Right ventricle myocardium superior (tissue), 1 donor: Measurements from ENCODE around the gene RPRD2. TPM values are rescaled to one million over a fixed set of nuclear protein-coding genes. Genes with fewer than 3 reads are reported as not detected.
"Not testable (repeated sequence)": the region's sequence is repeated elsewhere in the genome, so short reads cannot be mapped to it uniquely, and the experiment has no call there.

ENCODE experiments used
- ATAC-seq: fragments of 200-7000 bp; cut with Tn5 transposase; one replicate; pipeline ENCODE4 v1.9.1; 2020; ENCODE audit warnings: mild to moderate bottlenecking; ENCODE audit not compliant: poor library complexity
- DNase-seq: peaks from one replicate; pipeline ENCODE4 v3.0.0-alpha.2; 2020
- intact Hi-C: fragments of 100-400 bp; cut with DNase I; formaldehyde crosslinking; loops from one replicate; pipeline ENCODE4 v1.11.2; 2022
- total RNA-seq: library from RNA; stranded (reverse); fragmentation: NEBNext Ultra II Directional; extraction: Animal tissue kit (Norgen Biotek cat#: 25700); gene quantifications from one replicate; pipeline ENCODE4 v1.2.1, GENCODE V29; 2021
- donor health status: DM: no; HTN: yes; CAD: no; lungs with severe emphysema.

Gene RPRD2
- total RNA-seq, 1 donor from 2014 or later = 20.8 TPM

DNA sequence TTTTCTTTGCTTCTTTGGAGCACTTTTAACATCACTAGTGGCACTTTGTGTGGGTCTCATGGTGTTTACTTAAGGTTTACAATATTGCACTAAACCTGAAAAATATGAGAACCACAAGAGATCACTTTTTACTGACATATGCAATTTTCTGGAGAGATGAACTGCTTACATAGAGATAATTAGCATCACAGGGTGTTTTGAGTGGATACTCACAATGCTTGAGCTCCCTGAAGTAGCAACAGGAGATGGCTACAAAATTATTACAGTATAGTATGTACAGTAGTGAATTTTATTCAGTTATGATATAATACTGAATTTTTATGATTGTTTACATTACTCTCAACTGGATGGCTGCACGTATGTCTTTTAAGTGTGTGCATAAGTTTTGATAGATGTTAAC, 22.6 kb downstream of the RPRD2 start:
- no peak for ATAC-seq
- intact Hi-C loops = no loop called here

DNA sequence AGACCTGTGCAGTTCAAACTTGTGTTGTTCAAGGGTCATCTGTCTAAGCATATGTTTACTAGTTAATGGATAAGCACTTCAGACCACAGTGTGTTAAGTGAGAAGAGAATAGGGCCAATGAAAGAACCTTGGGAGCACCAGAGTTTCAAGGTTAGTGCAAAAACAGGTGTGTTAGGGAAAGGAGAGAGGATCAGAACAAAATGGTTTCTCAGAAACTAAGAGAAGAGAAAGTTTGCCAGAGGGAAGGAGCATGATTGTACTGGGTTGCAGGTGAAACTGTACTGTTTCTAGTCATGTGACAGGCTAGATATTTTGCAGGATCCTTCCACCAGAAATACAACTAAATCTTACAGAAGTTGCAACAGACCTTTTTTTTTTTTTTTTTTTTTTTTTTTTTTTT, 23.3 kb downstream of the RPRD2 start:
- ATAC-seq = peak; percentile 7
- intact Hi-C loops = no loop called here
- DNase-seq = no peak

More for the DNA sequence above, 22.6 kb downstream of the RPRD2 start:
- no peak for DNase-seq

GRCh38 chr1:150388241-150388640, 24.3 kb downstream of the RPRD2 start:
- no peak for ATAC-seq
- intact Hi-C loops = no loop called here
- no peak for DNase-seq

DNA sequence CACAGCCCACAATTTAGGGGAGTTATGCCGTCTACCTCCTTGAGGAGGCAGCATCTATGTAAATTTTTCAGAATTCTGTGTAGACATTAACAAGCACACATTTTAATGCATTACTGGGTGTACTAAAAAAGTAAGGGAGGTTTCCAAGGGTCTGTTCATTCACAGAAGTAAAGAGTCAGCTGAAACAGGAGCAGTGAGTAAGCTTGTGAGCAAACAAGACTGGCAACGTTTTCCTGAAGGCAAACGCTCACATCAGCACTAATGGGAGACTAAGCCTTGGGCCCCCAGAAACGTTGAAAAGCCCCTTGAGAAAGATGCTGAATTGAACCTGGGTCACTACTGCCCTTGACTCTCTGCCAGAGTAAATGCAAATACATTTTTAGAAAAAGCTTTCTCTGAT, 25.7 kb downstream of the RPRD2 start:
- no peak for ATAC-seq

GRCh38 chr1:150392627-150393026, 28.7 kb downstream of the RPRD2 start:
- intact Hi-C loops = no loop called here
- no peak for ATAC-seq
- no peak for DNase-seq

More for the DNA sequence above, 25.7 kb downstream of the RPRD2 start:
- no peak for DNase-seq
- intact Hi-C loops = no loop called here

GRCh38 chr1:150395115-150395514, 31.2 kb downstream of the RPRD2 start:
- intact Hi-C loops, ATAC-seq, DNase-seq: not testable (repeated sequence)

- no peak for ATAC-seq
- intact Hi-C loops = no loop called here
- DNase-seq = no peak
Observed at GRCh38 chr1:150397392-150398032, 33.6 kb downstream of the RPRD2 start.

DNA sequence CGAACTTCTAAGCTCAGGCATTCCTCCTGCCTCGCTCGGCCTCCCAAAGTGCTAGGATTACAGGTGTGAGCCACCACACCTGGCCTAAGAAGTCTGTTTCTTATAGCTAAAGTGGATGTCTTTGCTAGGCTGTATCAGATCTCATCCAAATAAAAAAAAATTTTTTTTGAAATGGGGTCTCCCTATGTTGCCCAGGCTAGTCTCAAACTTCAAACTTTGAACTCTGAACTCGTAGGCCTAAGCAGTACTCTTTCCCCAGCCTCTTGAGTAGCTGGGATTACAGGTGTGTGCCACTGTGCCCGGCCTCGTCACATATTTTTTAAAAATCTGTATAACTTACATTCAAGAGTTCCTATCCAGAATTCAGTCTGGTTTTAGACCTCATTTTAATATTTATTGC, 40.5 kb downstream of the RPRD2 start:
- no peak for DNase-seq
- no peak for ATAC-seq
- intact Hi-C loops = no loop called here

DNA sequence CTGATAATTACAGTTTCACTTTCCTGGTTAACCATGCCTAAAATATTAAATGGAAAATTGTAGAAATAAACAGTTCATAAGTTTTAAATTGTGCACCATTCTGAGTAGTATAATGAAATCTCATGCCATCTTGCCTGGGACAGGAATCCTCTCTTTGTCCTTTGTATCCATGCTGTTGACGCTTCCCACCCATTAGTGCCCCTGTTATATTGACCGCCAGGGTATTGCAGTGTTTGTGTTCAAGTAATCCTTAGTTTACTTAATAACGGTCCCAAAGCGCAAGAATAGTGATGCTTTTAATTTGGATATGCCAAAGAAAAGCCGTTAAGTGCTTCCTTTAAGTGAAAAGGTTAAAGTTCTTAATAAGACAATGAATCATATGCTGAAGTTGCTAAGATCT, 41.7 kb downstream of the RPRD2 start:
- intact Hi-C loops = no loop called here
- ATAC-seq = no peak
- DNase-seq = no peak

DNA sequence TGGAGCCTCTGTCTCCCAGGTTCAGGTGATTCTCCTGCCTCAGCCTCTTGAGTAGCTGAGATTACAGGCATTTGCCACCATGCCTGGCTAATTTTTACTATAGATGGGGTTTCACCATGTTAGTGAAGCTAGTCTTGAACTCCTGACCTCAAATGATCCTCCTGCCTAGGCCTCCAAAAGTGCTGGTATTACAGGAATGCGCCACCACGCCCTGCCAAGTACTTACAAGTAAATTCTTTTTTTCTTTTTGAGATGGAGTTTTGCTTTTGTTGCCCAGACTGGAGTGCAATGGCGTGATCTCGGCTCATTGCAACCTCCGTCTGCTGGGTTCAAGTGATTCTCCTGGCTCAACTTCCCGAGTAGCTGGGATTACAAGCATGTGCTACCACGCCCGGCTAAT, 42.5 kb downstream of the RPRD2 start:
- ATAC-seq (no peak), DNase-seq (no peak)
- intact Hi-C loops = no loop called here

DNA sequence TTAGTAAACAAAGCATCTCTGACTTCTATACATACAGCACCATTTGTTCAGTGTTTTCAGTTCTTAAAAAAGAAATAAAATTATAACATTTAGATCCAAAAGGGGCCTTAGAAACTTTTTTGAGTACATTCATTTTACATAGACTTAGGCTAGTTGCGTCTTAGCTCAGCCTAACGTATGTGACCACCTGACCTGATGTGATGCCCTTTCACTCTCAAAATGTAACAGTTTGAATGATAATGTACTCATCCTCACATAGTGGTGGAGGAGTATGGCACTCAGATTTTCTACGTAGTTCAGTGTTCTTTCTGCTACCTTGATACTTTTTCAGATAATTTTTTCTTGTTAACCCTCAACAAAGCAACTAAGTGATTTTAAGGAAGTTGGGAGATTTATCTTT, 43.4 kb downstream of the RPRD2 start:
- no peak for ATAC-seq
- no peak for DNase-seq
- intact Hi-C loops = no loop called here

DNA sequence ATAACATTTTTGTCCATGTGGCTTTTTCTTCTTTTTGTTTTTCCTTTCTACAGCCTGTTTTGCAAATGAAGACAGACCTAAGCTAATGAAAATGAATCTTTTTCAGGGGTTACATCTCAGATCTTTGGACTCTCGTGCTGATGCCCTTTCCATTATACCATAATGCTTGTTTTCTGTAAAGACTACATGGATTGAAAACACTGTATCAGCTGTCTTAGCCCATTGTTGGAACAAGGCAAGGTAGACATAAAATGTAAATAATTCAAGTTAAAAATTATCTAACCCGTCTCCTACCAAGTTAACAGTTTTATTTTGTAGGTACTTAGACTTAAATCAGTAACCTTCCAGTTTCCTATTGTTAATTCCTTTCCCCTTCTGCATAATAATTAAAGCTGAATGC, 44.9 kb downstream of the RPRD2 start:
- intact Hi-C loops = no loop called here
- DNase-seq (no peak), ATAC-seq (no peak)

- intact Hi-C loops = no loop called here
- ATAC-seq (no peak), DNase-seq (peak; percentile 51)
Observed at GRCh38 chr1:150409504-150410362, 45.8 kb downstream of the RPRD2 start.

DNA sequence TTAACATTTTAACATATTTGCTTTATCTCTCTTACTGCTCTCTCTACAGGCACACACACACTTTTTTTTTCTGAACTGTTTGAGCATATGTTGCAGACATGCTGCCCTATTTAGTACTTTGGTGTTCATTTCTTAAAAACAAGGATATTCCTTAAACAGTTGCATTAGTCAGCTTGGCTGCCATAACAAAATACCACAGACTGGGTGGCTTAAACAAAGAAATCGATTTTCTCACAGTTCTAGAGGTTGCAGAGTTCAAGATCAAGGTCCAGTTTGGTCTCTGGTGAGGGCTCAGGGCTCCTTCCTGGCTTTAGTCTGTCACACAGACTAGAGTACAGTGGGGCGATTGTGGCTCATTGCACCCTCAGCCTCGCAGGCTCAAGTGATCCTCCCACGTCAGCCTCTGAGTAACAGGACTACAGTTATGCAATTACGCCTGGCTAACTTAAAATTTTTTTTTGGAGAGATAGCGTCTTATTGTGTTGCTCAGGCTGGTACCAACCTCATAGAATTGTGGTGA, 46.7 kb downstream of the RPRD2 start:
- DNase-seq (no peak), ATAC-seq (no peak)
- intact Hi-C loops = no loop called here

DNA sequence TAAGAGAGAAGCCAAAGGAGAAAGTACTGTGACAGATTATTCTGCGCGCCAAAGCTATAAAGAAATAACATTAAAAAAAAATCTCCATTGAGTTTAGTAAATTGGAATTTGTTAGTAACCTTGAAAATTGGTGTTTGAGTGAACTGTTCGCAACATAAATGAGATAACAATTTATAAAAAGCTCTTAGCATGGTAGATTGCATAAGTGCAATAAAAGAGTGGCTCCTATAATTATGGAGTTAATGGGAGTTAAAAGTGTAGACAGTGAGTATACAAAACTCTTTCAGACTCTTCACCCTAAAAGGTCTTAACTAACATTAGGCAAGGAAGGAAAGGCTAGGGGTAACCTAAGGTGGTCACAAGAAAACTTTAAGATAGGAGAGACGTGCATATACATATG, 50.6 kb downstream of the RPRD2 start:
- intact Hi-C loops = no loop called here
- ATAC-seq (no peak), DNase-seq (no peak)

DNA sequence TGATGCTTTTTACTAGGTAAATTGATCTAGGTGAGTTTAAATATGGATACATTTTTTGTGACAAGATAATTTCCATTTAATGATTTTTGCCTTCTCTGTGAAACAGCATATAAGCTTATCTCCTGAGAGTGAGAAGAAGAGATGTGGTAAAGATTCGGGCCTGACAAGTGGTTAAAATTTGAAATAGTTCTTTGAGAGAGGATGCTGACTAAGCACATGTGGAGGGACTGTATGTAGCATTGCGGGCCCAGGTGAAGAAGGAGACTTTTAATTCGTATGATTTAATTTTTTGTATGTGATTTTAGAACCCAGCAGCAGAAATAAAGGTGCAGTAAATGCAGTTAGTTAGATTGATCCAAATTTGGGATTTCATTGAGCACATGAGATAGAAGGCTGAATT, 51.9 kb downstream of the RPRD2 start:
- no peak for ATAC-seq
- no peak for DNase-seq
- intact Hi-C loops = no loop called here

GRCh38 chr1:150420560-150421265, 56.8 kb downstream of the RPRD2 start:
- ATAC-seq = no peak
- no peak for DNase-seq
- intact Hi-C loops = no loop called here

DNA sequence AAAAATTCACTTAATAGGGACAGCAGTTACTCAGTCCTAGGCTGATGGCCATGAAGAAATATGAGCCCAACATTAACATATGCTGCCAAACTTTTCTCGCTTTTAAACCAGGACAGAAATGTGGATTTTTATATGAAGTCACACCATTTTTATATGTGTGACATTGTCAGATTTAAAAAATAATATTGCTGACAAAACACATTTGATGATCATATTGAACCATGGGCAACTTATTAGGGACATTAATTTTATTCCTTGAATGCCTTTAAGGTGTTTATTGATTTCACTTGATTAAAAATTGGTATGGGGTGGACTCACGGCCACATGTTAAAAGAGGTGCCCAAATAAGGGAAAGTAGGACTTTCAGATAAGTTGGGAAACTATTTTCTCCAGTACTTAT, 58.6 kb downstream of the RPRD2 start:
- intact Hi-C loops = no loop called here
- ATAC-seq (no peak), DNase-seq (no peak)

DNA sequence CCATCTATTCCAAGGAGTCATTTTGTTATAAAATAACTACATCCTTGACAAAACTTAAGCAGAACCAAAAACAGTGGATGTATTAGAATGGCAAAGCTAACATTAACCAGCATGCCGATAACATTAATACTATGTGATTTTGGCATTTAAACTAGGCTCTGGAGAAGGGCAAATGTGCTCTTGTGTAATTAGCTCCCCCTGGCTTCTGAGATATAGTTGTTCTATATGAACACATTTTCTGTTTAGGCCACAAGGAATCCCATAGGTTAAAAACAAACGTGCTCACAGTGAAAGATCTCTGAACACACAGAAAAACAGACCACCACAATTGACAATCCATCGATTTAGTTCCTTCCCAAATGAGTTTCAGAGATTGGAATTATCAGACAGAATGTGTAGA, 65.9 kb downstream of the RPRD2 start:
- no peak for DNase-seq
- intact Hi-C loops = no loop called here
- no peak for ATAC-seq

- no peak for DNase-seq
- intact Hi-C loops = no loop called here
- no peak for ATAC-seq
Observed at GRCh38 chr1:150441121-150441520, 77.2 kb downstream of the RPRD2 start.
